ENCODE data around the gene DDA1. TPM values are rescaled to one million over a fixed set of nuclear protein-coding genes. Genes with fewer than 3 reads are reported as not detected.

DDA1 gene
- total and polyA plus RNA-seq, 3 experiments from 2014 or later: 34.7 to 51.1 (median 47.9) TPM

DNA sequence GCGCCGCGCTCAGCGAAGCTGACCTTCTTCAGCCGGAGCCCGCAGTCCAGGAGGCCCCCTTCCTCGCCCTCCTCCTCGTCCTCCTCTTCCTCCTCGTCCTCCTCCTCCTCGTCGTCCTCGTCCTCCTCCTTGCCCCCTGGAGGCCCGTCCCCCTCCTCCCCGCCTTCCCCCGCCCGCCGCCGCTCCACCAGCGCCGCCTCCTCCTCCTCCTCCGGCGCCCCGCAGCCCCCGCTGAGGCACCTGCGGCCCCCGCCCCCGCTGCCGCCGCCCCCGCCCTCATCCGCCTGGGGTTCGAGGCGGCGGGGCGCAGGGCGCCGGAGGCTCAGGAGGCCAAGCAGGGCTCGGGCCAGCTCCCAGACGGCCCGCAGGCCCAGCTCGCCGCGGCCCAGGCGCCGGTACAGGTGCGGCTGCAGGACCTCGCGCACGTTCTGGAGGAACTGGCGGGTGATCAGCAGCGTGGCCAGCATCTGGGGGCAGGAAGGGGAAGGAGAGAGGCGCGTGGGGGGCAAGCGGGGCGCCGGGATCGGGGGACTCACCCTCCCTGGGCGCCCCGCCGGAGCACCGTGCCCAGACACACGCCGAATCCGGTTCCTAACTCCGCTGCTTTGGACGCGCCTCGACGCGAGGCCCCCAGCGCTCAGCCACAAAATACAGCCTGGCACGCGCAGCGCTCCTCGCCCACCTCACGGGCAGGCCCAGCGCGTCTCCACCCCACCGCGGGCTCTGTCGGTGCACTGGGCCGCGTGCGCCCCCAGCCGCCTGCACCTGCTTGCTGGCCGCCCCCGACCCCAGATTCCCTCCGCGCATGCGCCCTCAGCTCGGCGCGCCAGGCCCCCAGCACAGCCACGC lies 19.4 kb downstream of the DDA1 start:
- Histone ChIP-seq H3K4me1 (ENCODE audit: insufficient read depth, low read length) (peaks cover 11% of the 10 kb centered on the region), H3K27ac (ENCODE audit: low read depth, low read length) (peak overlapping the region; percentile 65), H3K9me3 (ENCODE audit: low read length) (no peaks in the 10 kb centered on the region), H3K27me3 (ENCODE audit: insufficient read depth, low read length, poor library complexity, severe bottlenecking) (no peaks in the 10 kb centered on the region), H3K4me3 (ENCODE audit: low read length) (peak overlapping the region; percentile 61), H3K36me3 (ENCODE audit: insufficient read depth, low read length) (no peaks in the 10 kb centered on the region)
- ChIA-PET POLR2A (interaction anchor here (0.6 to 0.9 kb wide), 2 partner anchors 11 to 20 kb away, joined by 5 to 8 read pairs; partner anchors contain the start of gene DDA1), CTCF (interaction anchor here (0.9 to 2.1 kb wide), 3 partner anchors 20 to 23 kb away, joined by 3 to 5 read pairs (median 4); partner anchors contain the start of genes DDA1 and MRPL34)
- H3K27ac Mint-ChIP-seq: peak overlapping the region in 3 of 8 donors; percentile 36 to 70 (median 70)
- DNase-seq: peak; percentile 28 to 63 (median 40)
- peaks cover 0 to 3% (median 2%) of the 10 kb centered on the region in 3 donors for H3K36me3 Mint-ChIP-seq
- peak overlapping the region; percentile 51 to 85 (median 71) for H3K4me3 Mint-ChIP-seq
- no peaks in the 10 kb centered on the region for H3K27me3 Mint-ChIP-seq
- H3K9me3 Mint-ChIP-seq: no peaks in the 10 kb centered on the region
- H3K4me1 Mint-ChIP-seq: peaks cover 2 to 26% (median 9%) of the 10 kb centered on the region in 3 donors

GRCh38 chr19:17329366-17330261 lies 20.3 kb downstream of the DDA1 start:
- Histone ChIP-seq H3K4me3 (ENCODE audit: low read length) (no peak overlapping the region), H3K9me3 (ENCODE audit: low read length) (no peaks in the 10 kb centered on the region), H3K27ac (ENCODE audit: low read depth, low read length) (no peak overlapping the region), H3K4me1 (ENCODE audit: insufficient read depth, low read length) (peaks cover 15% of the 10 kb centered on the region), H3K36me3 (ENCODE audit: insufficient read depth, low read length) (no peaks in the 10 kb centered on the region), H3K27me3 (ENCODE audit: insufficient read depth, low read length, poor library complexity, severe bottlenecking) (no peaks in the 10 kb centered on the region)
- peak overlapping the region; percentile 47 to 79 (median 62) for H3K4me3 Mint-ChIP-seq
- H3K36me3 Mint-ChIP-seq: peaks cover 0 to 4% (median 3%) of the 10 kb centered on the region in 3 donors
- no peak for DNase-seq
- POLR2A ChIA-PET: no interaction called here
- H3K27ac Mint-ChIP-seq: peak overlapping the region in 2 of 8 donors; percentile 5 to 42
- H3K27me3 Mint-ChIP-seq: no peaks in the 10 kb centered on the region
- peaks cover 7 to 31% (median 13%) of the 10 kb centered on the region in 3 donors for H3K4me1 Mint-ChIP-seq
- CTCF ChIA-PET: interaction anchor here (1.6 to 2.1 kb wide), 2 partner anchors 21 to 24 kb away, joined by 4 to 5 read pairs; partner anchors contain the start of genes DDA1 and MRPL34
- no peaks in the 10 kb centered on the region for H3K9me3 Mint-ChIP-seq

DNA sequence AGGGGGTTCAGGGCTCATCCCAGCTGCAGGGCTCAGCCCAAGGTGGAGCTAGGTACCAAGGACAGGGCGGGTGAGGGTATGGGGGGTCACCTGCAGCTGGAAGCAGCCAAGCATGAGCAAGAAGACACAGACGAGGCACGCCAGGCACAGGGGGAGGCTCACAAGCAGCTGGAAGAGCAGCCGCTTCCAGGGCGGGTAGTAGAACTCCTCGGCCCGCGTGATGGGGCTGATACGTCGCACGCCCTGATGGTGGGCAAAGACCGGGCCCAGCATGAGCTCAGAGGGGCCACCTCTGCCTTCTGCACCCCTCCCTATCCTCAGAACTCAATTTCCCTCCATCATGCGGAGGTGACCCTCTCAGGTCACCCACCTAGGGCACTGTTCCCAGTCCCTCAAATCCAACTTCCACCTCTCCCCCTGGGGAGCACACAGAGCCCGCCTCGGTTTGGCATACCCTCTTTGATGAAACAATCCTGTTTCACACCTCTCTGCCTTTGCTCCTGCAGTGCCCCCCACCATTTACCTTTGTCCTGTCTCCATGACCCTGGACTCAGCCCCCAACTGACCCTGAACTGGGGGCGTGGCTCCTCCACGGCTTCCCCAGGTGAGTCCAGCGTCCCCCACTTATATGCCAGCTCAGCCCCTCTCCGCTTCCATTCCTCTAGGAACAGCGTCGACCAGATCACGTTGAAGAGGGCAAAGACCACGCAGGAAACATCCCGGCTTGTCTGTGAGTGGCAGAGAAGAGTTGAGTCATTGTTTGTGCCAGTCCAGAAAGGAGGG lies 21.1 kb downstream of the DDA1 start:
- CTCF ChIA-PET: interaction anchor here (1.6 kb wide), 1 partner anchor 21 kb away, joined by 4 read pairs; the partner anchor contains the start of gene DDA1

GRCh38 chr19:17331045-17331558 lies 21.7 kb downstream of the DDA1 start:
- Histone ChIP-seq H3K9me3 (ENCODE audit: low read length) (no peaks in the 10 kb centered on the region), H3K36me3 (ENCODE audit: insufficient read depth, low read length) (no peaks in the 10 kb centered on the region), H3K27me3 (ENCODE audit: insufficient read depth, low read length, poor library complexity, severe bottlenecking) (no peaks in the 10 kb centered on the region), H3K4me1 (ENCODE audit: insufficient read depth, low read length) (peaks cover 24% of the 10 kb centered on the region), H3K4me3 (ENCODE audit: low read length) (no peak overlapping the region), H3K27ac (ENCODE audit: low read depth, low read length) (no peak overlapping the region)
- DNase-seq: no peak
- no peak overlapping the region for H3K27ac Mint-ChIP-seq
- H3K4me1 Mint-ChIP-seq: peaks cover 17 to 43% (median 20%) of the 10 kb centered on the region in 3 donors
- ChIA-PET POLR2A (interaction anchor here (0.7 to 1.2 kb wide), 2 partner anchors 11 to 26 kb away, joined by 4 to 8 read pairs; no protein-coding TSS in a partner anchor), CTCF (no interaction called here)
- H3K36me3 Mint-ChIP-seq: peaks cover 0 to 4% (median 3%) of the 10 kb centered on the region in 3 donors
- H3K4me3 Mint-ChIP-seq: peak overlapping the region in 2 of 7 donors; percentile 41 to 64
- H3K9me3 Mint-ChIP-seq: no peaks in the 10 kb centered on the region
- no peaks in the 10 kb centered on the region for H3K27me3 Mint-ChIP-seq

More for the DNA sequence above, 21.1 kb downstream of the DDA1 start:
- Histone ChIP-seq H3K4me3 (ENCODE audit: low read length) (no peak overlapping the region), H3K27ac (ENCODE audit: low read depth, low read length) (no peak overlapping the region), H3K27me3 (ENCODE audit: insufficient read depth, low read length, poor library complexity, severe bottlenecking) (no peaks in the 10 kb centered on the region), H3K9me3 (ENCODE audit: low read length) (no peaks in the 10 kb centered on the region), H3K36me3 (ENCODE audit: insufficient read depth, low read length) (no peaks in the 10 kb centered on the region), H3K4me1 (ENCODE audit: insufficient read depth, low read length) (peaks cover 21% of the 10 kb centered on the region)
- Mint-ChIP-seq H3K27ac (peak overlapping the region in 3 of 8 donors; percentile 17 to 23 (median 21)), H3K4me1 (peaks cover 15 to 38% (median 20%) of the 10 kb centered on the region in 3 donors), H3K27me3 (no peaks in the 10 kb centered on the region), H3K9me3 (no peaks in the 10 kb centered on the region), H3K36me3 (peaks cover 0 to 4% (median 3%) of the 10 kb centered on the region in 3 donors), H3K4me3 (peak overlapping the region; percentile 41 to 67 (median 62))
- no peak for DNase-seq
- POLR2A ChIA-PET: interaction anchor here (1.2 kb wide), 1 partner anchor 25 kb away, joined by 4 read pairs; no protein-coding TSS in a partner anchor

DNA sequence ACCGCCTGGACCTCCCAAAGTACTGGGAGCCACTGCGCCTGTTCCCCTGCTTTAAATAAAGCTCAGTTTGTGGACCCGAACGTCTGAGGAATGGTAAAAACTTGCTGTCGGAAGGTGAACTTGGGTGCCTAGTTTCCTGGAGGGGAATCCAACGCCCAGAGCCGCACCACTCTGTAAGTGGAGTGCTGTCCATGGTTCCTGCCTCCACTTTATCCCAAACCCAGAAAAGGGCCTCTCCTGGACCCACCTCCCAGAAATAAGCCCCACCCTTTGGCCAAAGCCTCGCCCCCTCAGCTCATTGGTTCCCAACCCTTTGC lies 23.0 kb downstream of the DDA1 start:
- CTCF ChIA-PET: interaction anchor here (0.6 to 3.2 kb wide), 4 partner anchors 23 to 65 kb away, joined by 4 to 13 read pairs (median 4); partner anchors contain the start of genes BABAM1, DDA1 and MRPL34
- no peak overlapping the region for H3K27ac ChIP-seq (ENCODE audit: low read depth, low read length)
- DNase-seq: no peak
- peaks cover 24% of the 10 kb centered on the region for H3K4me1 ChIP-seq (ENCODE audit: insufficient read depth, low read length)
- Mint-ChIP-seq H3K27ac (peak overlapping the region in 1 of 8 donors; percentile 38), H3K4me1 (peaks cover 28 to 54% (median 30%) of the 10 kb centered on the region in 3 donors), H3K36me3 (peaks cover 0 to 9% (median 3%) of the 10 kb centered on the region in 3 donors), H3K27me3 (no peaks in the 10 kb centered on the region), H3K4me3 (peak overlapping the region in 3 of 7 donors; percentile 28 to 59 (median 40)), H3K9me3 (no peaks in the 10 kb centered on the region)
- no peaks in the 10 kb centered on the region for H3K27me3 ChIP-seq (ENCODE audit: insufficient read depth, low read length, poor library complexity, severe bottlenecking)
- POLR2A ChIA-PET: interaction anchor here (0.8 to 1.5 kb wide), 3 partner anchors 22 to 258 kb away, joined by 3 to 4 read pairs (median 3); partner anchors contain the start of gene DDA1
- no peaks in the 10 kb centered on the region for H3K9me3 ChIP-seq (ENCODE audit: low read length)
- H3K4me3 ChIP-seq (ENCODE audit: low read length): no peak overlapping the region
- H3K36me3 ChIP-seq (ENCODE audit: insufficient read depth, low read length): no peaks in the 10 kb centered on the region

DNA sequence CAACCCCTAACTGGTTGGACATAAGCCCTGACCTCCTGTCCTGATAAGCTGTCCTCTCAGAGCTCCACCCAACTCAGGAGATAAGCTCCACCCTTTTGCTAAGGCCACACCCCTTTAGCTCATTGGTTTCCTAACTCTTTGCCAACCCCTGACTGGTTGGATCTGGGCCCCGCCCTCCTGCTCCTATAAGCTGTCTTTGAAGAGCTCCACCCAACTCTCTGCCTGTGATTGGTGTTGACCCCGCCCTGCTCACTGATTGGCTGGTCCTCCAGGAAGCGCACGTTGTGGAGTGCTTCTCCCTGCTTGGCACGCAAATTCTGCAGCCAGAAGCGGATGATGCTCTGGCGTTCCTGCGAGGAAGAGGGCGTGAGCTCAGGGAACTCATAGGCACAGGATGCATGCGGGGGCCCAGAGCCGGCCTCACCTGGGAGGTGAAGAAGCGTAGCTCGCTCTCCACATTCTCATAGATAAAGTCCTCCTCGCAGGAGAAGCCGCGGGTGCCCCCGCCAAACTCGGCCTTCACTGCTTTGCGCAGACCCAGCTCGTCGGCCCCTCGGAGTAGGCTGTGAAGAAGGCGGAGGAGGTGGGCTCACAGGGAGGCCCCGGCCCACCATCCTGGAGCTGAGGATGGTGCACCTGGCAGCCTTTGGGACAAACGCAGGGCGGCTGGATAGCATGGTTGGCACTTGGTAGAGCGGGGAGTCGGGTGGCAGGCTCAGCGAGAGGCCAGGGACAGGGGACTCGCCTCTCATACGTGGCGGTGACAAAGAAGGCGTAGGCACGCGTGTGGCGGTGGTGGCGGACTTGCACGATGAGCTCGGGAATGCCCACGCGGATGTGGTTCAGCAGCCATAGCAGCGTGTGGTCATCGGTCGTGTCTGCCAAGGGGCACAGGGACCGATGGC lies 23.6 kb downstream of the DDA1 start:
- Histone ChIP-seq H3K27me3 (ENCODE audit: insufficient read depth, low read length, poor library complexity, severe bottlenecking) (no peaks in the 10 kb centered on the region), H3K4me3 (ENCODE audit: low read length) (no peak overlapping the region), H3K4me1 (ENCODE audit: insufficient read depth, low read length) (peaks cover 25% of the 10 kb centered on the region), H3K9me3 (ENCODE audit: low read length) (no peaks in the 10 kb centered on the region), H3K36me3 (ENCODE audit: insufficient read depth, low read length) (no peaks in the 10 kb centered on the region), H3K27ac (ENCODE audit: low read depth, low read length) (no peak overlapping the region)
- Mint-ChIP-seq H3K36me3 (peaks cover 0 to 13% (median 3%) of the 10 kb centered on the region in 3 donors), H3K27ac (peak overlapping the region in 2 of 8 donors; percentile 37 to 38), H3K27me3 (no peaks in the 10 kb centered on the region), H3K4me1 (peaks cover 32 to 57% (median 33%) of the 10 kb centered on the region in 3 donors), H3K9me3 (no peaks in the 10 kb centered on the region), H3K4me3 (peak overlapping the region in 5 of 7 donors; percentile 20 to 89 (median 57))
- CTCF ChIA-PET: interaction anchor here (0.7 to 3.2 kb wide), 8 partner anchors 11 to 257 kb away, joined by 3 to 13 read pairs (median 4); partner anchors contain the start of genes BABAM1, DDA1, HAUS8 and MRPL34
- POLR2A ChIA-PET: interaction anchor here (0.8 to 2.1 kb wide), 4 partner anchors 23 to 259 kb away, joined by 3 to 9 read pairs (median 4); partner anchors contain the start of gene DDA1
- peak in 1 of 5 donors; percentile 34 for DNase-seq

Data from CD8-positive, alpha-beta memory T cell (primary cell).